Right cardiac atrium (tissue), 5 donors: ENCODE results near the gene GIN1. TPM values are rescaled to one million over a fixed set of nuclear protein-coding genes. Genes with fewer than 3 reads are reported as not detected.

Source experiments
- ATAC-seq, 2 donors: fragments of 200-7000 bp; cut with Tn5 transposase; one replicate each; pipeline versions ENCODE4 v1.8.0 to v1.9.1; 2020; ENCODE audit warnings: moderate library complexity in 2 of 2, mild to moderate bottlenecking in 1 of 2
- DNase-seq, 3 donors: peaks; one replicate each; pipeline ENCODE4 v3.0.0-alpha.2; 2020
- H3K27ac ChIP-seq: one replicate; pipeline ENCODE4 v1.5.1; 2013; ENCODE audit warnings: mild to moderate bottlenecking, low read length, control low read depth, moderate library complexity
- H3K27me3 ChIP-seq: one replicate; pipeline ENCODE4 v1.6.1; 2013; ENCODE audit not compliant: control insufficient read depth, insufficient read depth
- H3K4me1 ChIP-seq: one replicate; pipeline ENCODE4 v1.6.1; 2013; ENCODE audit warnings: low read length; ENCODE audit not compliant: control insufficient read depth, insufficient read depth
- H3K4me3 ChIP-seq: one replicate; pipeline ENCODE4 v1.5.1; 2013; ENCODE audit warnings: low read length, control low read depth
- H3K9me3 ChIP-seq: one replicate; pipeline ENCODE4 v1.6.1; 2013; ENCODE audit warnings: low read length; ENCODE audit not compliant: control insufficient read depth
- WGBS: extraction: QIAGEN DNeasy Blood & Tissue Kit; methylation state at CpG from one replicate; pipeline ENCODE4 v1.1.7; 2013; 5-methylcytosine and 5-hydroxymethylcytosine counted together
- intact Hi-C, 4 donors: fragments of 100-400 bp; cut with DNase I; formaldehyde crosslinking; loops; one replicate each; pipeline versions ENCODE4 v1.11.0 to v1.14.0; 2022 to 2023
- polyA plus RNA-seq: library from polyadenylated mRNA; stranded (reverse); fragments of 200-250 nt; gene quantifications from one replicate; pipeline ENCODE4 v1.2.3, GENCODE V29; 2013
- total RNA-seq, 4 donors: library from RNA; stranded (reverse); fragmentation: NEBNext Ultra II Directional; extraction: Animal tissue kit (Norgen Biotek cat#: 25700); gene quantifications; one replicate each; pipeline ENCODE4 v1.2.1, GENCODE V29; 2021
- donor health status: healthy with polysubstance abuse.
- donor health status: DM: no; HTN: yes; CAD: no.
- donor health status: DM: no; HTN: no; CAD: no.
- donor health status: DM: no; HTN: yes; CAD: no; lungs with severe emphysema.
- donor health status: DM: yes; HTN: yes; CAD: no.

The GIN1 gene
- total and polyA plus RNA-seq, 5 donors = 7.6 to 14.8 (median 13.0) TPM

- ATAC-seq = no peak
- intact Hi-C loops = loop anchor here in 2 of 4 donors (10.0 kb wide), 2 partner anchors 88 to 348 kb away; no protein-coding TSS in a partner anchor
- DNase-seq = no peak
- 62% methylated on average over 2 of the region's 2 CpGs for WGBS
- Histone ChIP-seq H3K9me3 (no peaks in the 10 kb centered on the region), H3K27me3 (no peaks in the 10 kb centered on the region), H3K4me3 (no peak overlapping the region), H3K4me1 (no peaks in the 10 kb centered on the region), H3K27ac (no peak overlapping the region)
These were observed 13.3 kb upstream of the GIN1 start for GRCh38 chr5:103133231-103133630.

GRCh38 chr5:103132684-103133083 lies 12.7 kb upstream of the GIN1 start:
- no peak for DNase-seq
- WGBS = 76% methylated on average over 1 of the region's 1 CpG
- no peak for ATAC-seq
- H3K9me3 ChIP-seq = no peaks in the 10 kb centered on the region
- no peaks in the 10 kb centered on the region for H3K4me1 ChIP-seq
- H3K27me3 ChIP-seq = no peaks in the 10 kb centered on the region
- intact Hi-C loops = loop anchor here in 2 of 4 donors (10.0 kb wide), 2 partner anchors 88 to 348 kb away; no protein-coding TSS in a partner anchor
- no peak overlapping the region for H3K4me3 ChIP-seq
- no peak overlapping the region for H3K27ac ChIP-seq

GRCh38 chr5:103128202-103128601 lies 8.3 kb upstream of the GIN1 start:
- Histone ChIP-seq H3K27ac (no peak overlapping the region), H3K27me3 (no peaks in the 10 kb centered on the region), H3K4me1 (no peaks in the 10 kb centered on the region), H3K4me3 (no peak overlapping the region), H3K9me3 (no peaks in the 10 kb centered on the region)
- ATAC-seq (no peak), DNase-seq (no peak)
- intact Hi-C loops = no loop called here

- DNase-seq (no peak), ATAC-seq (no peak)
- WGBS = 97% methylated on average over 2 of the region's 2 CpGs
- intact Hi-C loops = no loop called here
- Histone ChIP-seq H3K27ac (no peak overlapping the region), H3K27me3 (no peaks in the 10 kb centered on the region), H3K4me3 (no peak overlapping the region), H3K4me1 (peaks cover 2% of the 10 kb centered on the region), H3K9me3 (no peaks in the 10 kb centered on the region)
These were observed 7.4 kb upstream of the GIN1 start for GRCh38 chr5:103127292-103127817.

- WGBS = 89% methylated on average over 5 of the region's 5 CpGs
- Histone ChIP-seq H3K4me1 (peaks cover 2% of the 10 kb centered on the region), H3K9me3 (no peaks in the 10 kb centered on the region), H3K4me3 (no peak overlapping the region), H3K27me3 (no peaks in the 10 kb centered on the region), H3K27ac (no peak overlapping the region)
- intact Hi-C loops = no loop called here
- ATAC-seq (no peak), DNase-seq (no peak)
These were observed 6.6 kb upstream of the GIN1 start for GRCh38 chr5:103126557-103126956.

GRCh38 chr5:103122242-103122641 lies 2.3 kb upstream of the GIN1 start:
- H3K27ac ChIP-seq = no peak overlapping the region
- H3K9me3 ChIP-seq = no peaks in the 10 kb centered on the region
- intact Hi-C loops = no loop called here
- H3K27me3 ChIP-seq = no peaks in the 10 kb centered on the region
- H3K4me3 ChIP-seq = no peak overlapping the region
- WGBS = 70% methylated on average over 3 of the region's 3 CpGs
- DNase-seq (no peak), ATAC-seq (no peak)
- H3K4me1 ChIP-seq = peaks cover 2% of the 10 kb centered on the region

- peak overlapping the region; percentile 79 for H3K27ac ChIP-seq
- DNase-seq (peak in 1 of 3 donors; percentile 11), ATAC-seq (peak; percentile 1 to 3)
- H3K9me3 ChIP-seq = no peaks in the 10 kb centered on the region
- intact Hi-C loops = no loop called here
- peak overlapping the region; percentile 92 for H3K4me3 ChIP-seq
- peaks cover 2% of the 10 kb centered on the region for H3K4me1 ChIP-seq
- H3K27me3 ChIP-seq = no peaks in the 10 kb centered on the region
- WGBS = 1% methylated on average over 17 of the region's 17 CpGs
These were observed 766 bp upstream of the GIN1 start for GRCh38 chr5:103120607-103121200.

- under 1% methylated on average over 15 of the region's 15 CpGs for WGBS
- intact Hi-C loops = no loop called here
- peak overlapping the region; percentile 92 for H3K4me3 ChIP-seq
- H3K27ac ChIP-seq = peak overlapping the region; percentile 100
- no peaks in the 10 kb centered on the region for H3K27me3 ChIP-seq
- ATAC-seq (no peak), DNase-seq (no peak)
- H3K9me3 ChIP-seq = no peaks in the 10 kb centered on the region
- H3K4me1 ChIP-seq = peaks cover 2% of the 10 kb centered on the region
These were observed 721 bp downstream of the GIN1 start for GRCh38 chr5:103119070-103119764.

- intact Hi-C loops = no loop called here
- Histone ChIP-seq H3K4me1 (no peaks in the 10 kb centered on the region), H3K4me3 (no peak overlapping the region), H3K27ac (no peak overlapping the region), H3K27me3 (no peaks in the 10 kb centered on the region), H3K9me3 (no peaks in the 10 kb centered on the region)
- ATAC-seq (no peak), DNase-seq (no peak)
- 96% methylated on average over 4 of the region's 4 CpGs for WGBS
These were observed 2.4 kb downstream of the GIN1 start for GRCh38 chr5:103117471-103117991.

GRCh38 chr5:103114440-103114839 lies 5.5 kb downstream of the GIN1 start:
- intact Hi-C loops = no loop called here
- no peaks in the 10 kb centered on the region for H3K27me3 ChIP-seq
- no peak overlapping the region for H3K27ac ChIP-seq
- WGBS = 86% methylated on average over 2 of the region's 2 CpGs
- no peak overlapping the region for H3K4me3 ChIP-seq
- DNase-seq (no peak), ATAC-seq (no peak)
- H3K4me1 ChIP-seq = no peaks in the 10 kb centered on the region
- H3K9me3 ChIP-seq = no peaks in the 10 kb centered on the region

- WGBS = 94% methylated on average over 2 of the region's 2 CpGs
- DNase-seq (no peak), ATAC-seq (no peak)
- Histone ChIP-seq H3K9me3 (no peaks in the 10 kb centered on the region), H3K4me1 (no peaks in the 10 kb centered on the region), H3K27ac (no peak overlapping the region), H3K4me3 (no peak overlapping the region), H3K27me3 (no peaks in the 10 kb centered on the region)
- intact Hi-C loops = no loop called here
These were observed 7.0 kb downstream of the GIN1 start for GRCh38 chr5:103112910-103113309.
